GM20000 (cell line): ENCODE data around the gene ZNF892.

Source experiments
- DNase-seq: peaks from one replicate; pipeline ENCODE4 v3.0.0; 2012; ENCODE audit warnings: low spot score
- TF ChIP-seq, protein P1 (sequence below): IDR thresholded peaks from 2 replicates; pipeline ENCODE4 v1.5.1; 2012; ENCODE audit warnings: mild to moderate bottlenecking, control low read depth; ENCODE audit errors: extremely low read depth, missing control alignments

ZNF892 gene

DNA sequence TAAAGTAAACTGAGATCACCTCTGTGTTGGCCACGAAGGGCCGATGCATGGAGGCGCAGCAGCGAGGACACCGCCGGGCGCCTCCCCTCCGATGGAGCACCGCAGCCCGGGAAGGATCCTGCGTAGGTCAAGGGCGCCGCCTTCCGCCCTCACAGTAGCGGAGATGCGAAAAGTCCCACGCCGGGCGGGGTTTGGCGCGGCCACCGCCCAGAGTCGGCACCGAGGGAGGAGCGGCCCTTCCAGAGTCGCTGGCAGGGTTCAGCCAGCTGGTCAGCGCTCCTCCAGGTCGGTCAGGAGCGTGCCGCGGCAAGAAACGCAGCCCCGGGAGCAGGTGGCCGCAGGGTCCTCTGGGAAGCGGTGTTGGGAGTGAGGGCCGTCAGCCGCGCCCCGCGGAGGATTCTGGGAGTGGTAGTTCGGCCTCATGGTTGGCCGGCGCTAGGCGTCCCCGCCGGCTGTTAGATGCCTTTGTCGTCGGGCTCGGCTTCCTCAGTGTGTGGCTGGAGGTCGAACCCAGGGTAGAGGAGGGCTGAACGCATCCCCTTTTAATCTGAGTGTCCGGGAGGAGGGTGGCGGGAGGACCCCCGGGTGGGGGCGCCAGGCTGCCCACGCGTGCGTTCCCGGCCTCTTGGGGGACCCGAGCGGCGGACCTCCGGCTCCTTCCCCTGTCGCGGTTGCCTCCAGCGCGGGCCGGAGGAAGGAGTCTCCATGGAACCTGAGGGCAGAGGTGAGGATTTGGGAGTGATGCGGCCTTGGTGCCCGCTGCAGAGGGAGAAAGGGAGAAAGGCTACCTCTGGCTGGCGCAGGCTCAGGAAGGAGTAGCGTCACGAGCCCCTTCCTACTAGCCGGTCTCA, at the start of gene ZNF892:
ZNF892 (plus strand) TSS at position 411 of the 851 bp plus-strand sequence; CDS start at position 706, 295 bp downstream.
- DNase-seq: peak; percentile 94
- TF ChIP-seq, protein P1, sequence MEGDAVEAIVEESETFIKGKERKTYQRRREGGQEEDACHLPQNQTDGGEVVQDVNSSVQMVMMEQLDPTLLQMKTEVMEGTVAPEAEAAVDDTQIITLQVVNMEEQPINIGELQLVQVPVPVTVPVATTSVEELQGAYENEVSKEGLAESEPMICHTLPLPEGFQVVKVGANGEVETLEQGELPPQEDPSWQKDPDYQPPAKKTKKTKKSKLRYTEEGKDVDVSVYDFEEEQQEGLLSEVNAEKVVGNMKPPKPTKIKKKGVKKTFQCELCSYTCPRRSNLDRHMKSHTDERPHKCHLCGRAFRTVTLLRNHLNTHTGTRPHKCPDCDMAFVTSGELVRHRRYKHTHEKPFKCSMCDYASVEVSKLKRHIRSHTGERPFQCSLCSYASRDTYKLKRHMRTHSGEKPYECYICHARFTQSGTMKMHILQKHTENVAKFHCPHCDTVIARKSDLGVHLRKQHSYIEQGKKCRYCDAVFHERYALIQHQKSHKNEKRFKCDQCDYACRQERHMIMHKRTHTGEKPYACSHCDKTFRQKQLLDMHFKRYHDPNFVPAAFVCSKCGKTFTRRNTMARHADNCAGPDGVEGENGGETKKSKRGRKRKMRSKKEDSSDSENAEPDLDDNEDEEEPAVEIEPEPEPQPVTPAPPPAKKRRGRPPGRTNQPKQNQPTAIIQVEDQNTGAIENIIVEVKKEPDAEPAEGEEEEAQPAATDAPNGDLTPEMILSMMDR: peak; percentile 20

DNA sequence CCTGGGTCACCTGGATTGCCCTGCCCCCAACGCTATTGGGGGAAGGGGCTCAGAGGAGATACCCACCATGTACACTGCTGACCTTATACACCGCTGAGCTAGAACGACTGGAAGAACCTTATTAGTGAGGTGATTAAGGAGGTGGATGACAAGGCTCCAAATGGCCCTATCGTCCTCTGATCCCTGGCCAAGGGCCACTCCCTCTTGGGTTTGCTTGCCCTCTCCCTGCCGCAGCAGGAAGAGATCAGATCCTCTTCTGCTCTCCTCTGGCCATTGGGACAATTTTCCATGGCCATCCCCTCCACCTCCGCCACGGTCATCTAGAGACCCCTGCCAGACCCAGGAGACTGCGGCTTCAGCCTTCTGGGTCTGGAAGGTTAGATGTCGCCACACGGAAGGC, 48.9 kb upstream of the ZNF892 start:
- no peak for DNase-seq

DNA sequence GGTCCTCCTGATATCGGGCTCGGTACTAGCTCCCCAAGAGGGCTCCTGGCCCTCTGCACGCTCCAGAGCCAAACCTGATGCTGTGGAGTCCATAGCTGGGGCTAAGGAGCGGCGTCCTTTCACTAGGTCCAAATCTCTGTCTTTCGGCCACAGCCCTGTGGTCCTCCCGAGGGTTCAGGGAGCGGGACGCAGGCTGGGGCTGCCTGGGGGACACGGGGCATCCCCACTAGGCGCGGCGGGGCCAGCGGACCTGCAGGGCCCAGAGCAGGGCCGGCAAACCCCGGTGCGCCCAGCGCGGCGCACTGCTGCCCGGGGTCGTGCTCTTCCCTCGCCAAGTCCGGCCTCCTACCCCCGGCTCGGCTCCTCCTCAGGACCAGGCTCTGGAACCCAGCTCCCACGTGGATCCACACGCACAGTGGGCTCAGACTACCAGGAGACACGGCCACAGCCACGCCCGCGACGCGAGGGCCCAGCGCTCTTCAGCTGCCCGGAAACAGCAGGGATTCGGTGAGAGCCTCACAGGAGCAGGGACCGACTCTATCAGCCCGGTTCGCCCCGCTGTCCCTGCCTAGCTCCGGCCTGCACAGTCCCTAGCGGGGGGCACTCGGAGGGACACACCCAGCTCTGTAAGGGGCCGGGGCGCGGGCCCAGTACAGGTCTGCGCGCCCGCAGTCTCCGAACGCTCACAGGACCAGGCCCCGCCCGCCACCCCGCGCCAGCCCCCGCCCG, 48.3 kb upstream of the ZNF892 start:
- DNase-seq: peak; percentile 75
- TF ChIP-seq, protein P1: no peak

More for the DNA sequence above, 48.9 kb upstream of the ZNF892 start:
- TF ChIP-seq, protein P1: no peak

DNA sequence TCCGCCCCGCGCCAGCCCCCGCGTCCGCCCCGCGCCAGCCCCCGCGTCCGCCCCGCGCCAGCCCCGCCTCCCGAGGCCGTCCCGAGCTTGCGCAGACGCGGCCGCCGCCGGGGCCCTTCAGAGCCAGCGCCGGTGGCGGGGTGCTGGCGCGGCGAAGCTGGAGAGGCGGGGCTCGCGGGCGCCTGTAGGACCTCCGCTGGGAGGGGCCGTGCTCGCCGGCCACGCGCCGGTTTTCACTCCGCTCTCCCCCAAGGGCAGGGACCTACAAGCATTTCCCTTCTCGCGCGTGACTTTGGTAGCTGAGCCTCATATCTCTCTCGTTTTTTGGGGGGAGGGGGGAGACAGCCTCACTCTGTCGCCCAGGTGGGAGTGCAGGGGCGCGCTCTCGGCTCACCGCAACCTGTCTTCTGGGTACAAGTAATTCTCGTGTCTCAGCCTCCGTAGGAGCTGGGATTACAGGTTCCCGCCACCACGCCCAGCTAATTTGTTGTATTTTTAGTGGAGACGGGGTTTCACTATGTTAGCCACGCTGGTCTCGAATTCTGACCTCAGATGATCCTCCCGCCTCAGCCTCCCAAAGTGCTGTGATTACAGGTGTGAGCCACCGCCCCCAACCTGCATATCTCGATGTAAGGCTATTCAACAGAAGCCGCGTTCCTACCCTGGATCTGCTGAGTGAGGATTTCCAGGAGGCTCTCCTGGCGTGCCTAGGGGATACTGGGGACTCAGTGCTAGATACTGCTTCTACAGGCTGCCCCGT, 47.5 kb upstream of the ZNF892 start, which contains the start of gene ZNF514:
ZNF514 (minus strand) TSS at position 159 of the 760 bp plus-strand sequence. CDS start 6,595 bp downstream, outside the sequence.
- peak; percentile 92 for DNase-seq
- TF ChIP-seq, protein P1: no peak

DNA sequence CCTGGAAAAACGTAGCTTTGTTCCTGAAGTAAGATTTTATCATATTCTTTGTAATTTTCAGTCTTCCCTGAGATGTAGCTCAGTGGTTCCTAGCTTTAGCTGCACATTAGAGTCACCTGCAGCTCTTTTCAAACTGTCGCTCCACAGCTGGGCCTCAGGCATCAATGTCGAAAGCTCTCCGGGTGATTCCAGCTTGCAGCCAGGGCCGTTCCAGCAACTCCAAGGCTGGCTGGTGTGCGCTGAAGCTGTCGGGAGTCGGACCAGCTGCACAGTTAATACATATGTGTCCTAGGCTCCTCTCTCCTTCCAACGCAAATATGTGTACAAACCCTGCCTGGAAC, 42.3 kb upstream of the ZNF892 start:
- TF ChIP-seq, protein P1: no peak
- no peak for DNase-seq

DNA sequence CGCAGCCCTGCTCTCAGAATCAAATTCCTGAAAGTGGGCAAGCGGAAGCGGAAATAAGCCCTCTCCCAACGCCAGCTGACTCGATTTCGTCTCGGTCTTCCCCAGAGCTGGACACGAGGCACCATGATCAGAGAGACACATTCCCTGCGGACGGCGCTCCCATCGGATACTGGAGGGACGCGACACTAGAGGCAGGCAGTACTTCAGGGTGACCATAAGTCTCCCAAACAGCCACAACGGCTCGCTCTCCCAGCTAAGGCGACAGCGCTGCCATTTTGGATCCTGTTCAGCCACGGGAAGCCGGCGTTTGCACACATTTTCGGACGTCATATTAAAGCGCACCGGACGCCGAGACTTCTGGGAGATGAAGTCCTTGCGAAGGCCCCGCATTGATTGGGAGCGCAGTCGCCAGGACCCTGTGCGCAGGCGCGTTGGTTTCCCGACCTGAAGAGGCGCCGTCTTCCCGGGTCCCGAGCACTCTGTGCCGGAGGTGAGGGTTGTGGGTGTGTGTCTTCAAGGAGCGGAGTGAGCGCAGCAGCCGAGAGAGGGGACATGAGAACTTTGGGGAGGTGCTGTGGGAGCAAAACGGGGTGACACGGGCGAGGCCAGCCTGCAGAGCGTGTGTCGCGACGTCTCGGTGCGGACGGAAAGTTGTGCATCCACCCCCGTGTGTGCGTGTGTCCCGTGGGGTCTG, 41.8 kb upstream of the ZNF892 start, which contains the start of gene ZNF2:
ZNF2 (plus strand) TSS at position 439 of the 694 bp plus-strand sequence. CDS start 10,418 bp downstream, outside the sequence.
- DNase-seq: peak; percentile 95
- TF ChIP-seq, protein P1: no peak
